ENCODE results near the gene THBS4. TPM values are rescaled to one million over a fixed set of nuclear protein-coding genes. Genes with fewer than 3 reads are reported as not detected.

The THBS4 gene
- total and polyA plus RNA-seq, 9 of the 15 experiments (the other 6 are each of a cell fraction or from before 2014, with no cell fraction given), result 0.07 to 0.08 TPM; not detected in 7

GRCh38 chr5:79990205-79990597 is 44.9 kb upstream of the THBS4 start:
- DNase-seq (ENCODE audit: extremely low read depth in 1 of 4, low spot score in 3 of 4) (no peak), ATAC-seq (no peak)
- peak overlapping the region; percentile 72; the same call in 1 of the 2 replicates for H2AFZ ChIP-seq (ENCODE audit: low read depth, low read length)

GRCh38 chr5:79990598-79991507 is 44.3 kb upstream of the THBS4 start, which contains the start of gene MTX3:
MTX3 (minus strand) TSS chr5:79991262; CDS start chr5:79991238, 24 bp downstream.
- 43% methylated on average over 32 of the region's 50 CpGs for WGBS (ENCODE audit: insufficient coverage, low coverage, missing lambda C conversion rate)
- Histone ChIP-seq H3K9ac (ENCODE audit: insufficient read depth in 1 of 2, low read depth in 2 of 2, low read length in 2 of 2) (no peak within 1 kb of the TSS), H3K4me2 (ENCODE audit: insufficient read depth, low read length) (no peak within 1 kb of the TSS; the same call in 1 of the 2 replicates), H3K9me3 (replicated peaks; ENCODE audit: control insufficient read depth, insufficient read depth, low read depth, low read length) (no peaks in the 10 kb centered on the region), H2AFZ (ENCODE audit: low read depth, low read length) (peak within 1 kb of the TSS; percentile 72), H3K36me3 (ENCODE audit: control insufficient read depth, insufficient read depth, low read length) (no peaks in the 10 kb centered on the region), H3K27ac (ENCODE audit: extremely low read depth, low read depth, low read length) (no peak within 1 kb of the TSS), H3K9me1 (ENCODE audit: control insufficient read depth, insufficient read depth, low read length) (no peaks in the 10 kb centered on the region), H3K4me3 (no peak within 1 kb of the TSS), H4K20me1 (replicated peaks; ENCODE audit: control insufficient read depth, insufficient read depth, low read length) (no peaks in the 10 kb centered on the region), H3K79me2 (ENCODE audit: control insufficient read depth, insufficient read depth, low read length) (no peaks in the 10 kb centered on the region), H3K4me1 (replicated peaks in 1 of 2; ENCODE audit: control insufficient read depth in 2 of 2, insufficient read depth in 2 of 2, low read length in 2 of 2) (peaks cover 0 to 6% of the 10 kb centered on the region in 2 experiments; a peak in 1 of 5 replicates), H3K27me3 (ENCODE audit: control insufficient read depth in 2 of 2, insufficient read depth in 2 of 2, low read length in 2 of 2) (peaks cover 0 to 5% of the 10 kb centered on the region in 2 experiments; a peak in 1 of 5 replicates)
- peak; percentile 47; the same call in 2 of the 3 replicates for ATAC-seq
- no peak for FAIRE-seq
- ChIA-PET POLR2A (interaction anchor here (1.4 kb wide), 1 partner anchor 11 kb away, joined by 3 read pairs; no protein-coding TSS in a partner anchor), CTCF (ENCODE audit: low intra/inter-chr PET ratio) (no interaction called here)
- intact Hi-C loops (cut with micrococcal nuclease), result no loop called here
- peak; percentile 5 to 15 (median 8) for DNase-seq (ENCODE audit: extremely low read depth in 1 of 4, low spot score in 3 of 4)
- in situ Hi-C loops (cut with MboI), result no loop called here
- no TSS peak for BruUV-seq (replicated peaks)
- TF ChIP-seq ZNF197 (CRISPR knock-in tag; IDR thresholded peaks at IDR 0.05; ENCODE audit: low read depth) (no peak), ZNF253 (CRISPR knock-in tag; conservative IDR thresholded peaks at IDR 0.05) (no peak), DIDO1 (tag; IDR thresholded peaks at IDR 0.05; ENCODE audit: low read depth) (0 out of 2 replicates have a peak, but pooled peaks have one; percentile 36), GABPA (tag; conservative IDR thresholded peaks at IDR 0.05; ENCODE audit: low read depth) (peak; percentile 84), L3MBTL2 (IDR thresholded peaks at IDR 0.05) (no peak), ZBTB33 (CRISPR knock-in tag; IDR thresholded peaks at IDR 0.05) (peak; percentile 66), NR2C1 (IDR thresholded peaks at IDR 0.05) (peak; percentile 92), NR2C1 (tag; IDR thresholded peaks at IDR 0.05) (peak; percentile 95), GABPB1 (CRISPR knock-in tag; IDR thresholded peaks at IDR 0.05) (peak; percentile 72; the same call in 1 of the 2 replicates), POLR2G (IDR thresholded peaks at IDR 0.05; ENCODE audit: low read depth, low read length) (0 out of 2 replicates have a peak, but pooled peaks have one; percentile 18), RAD21 (CRISPR knock-in tag; conservative IDR thresholded peaks at IDR 0.05 in 1 of 2, IDR thresholded peaks at IDR 0.05 in 1 of 2) (no peak)

More at GRCh38 chr5:79990205-79990597, 44.9 kb upstream of the THBS4 start:
- Histone ChIP-seq H3K36me3 (ENCODE audit: control insufficient read depth, insufficient read depth, low read length) (no peaks in the 10 kb centered on the region), H3K4me2 (ENCODE audit: insufficient read depth, low read length) (no peak overlapping the region), H3K9ac (ENCODE audit: insufficient read depth in 1 of 2, low read depth in 2 of 2, low read length in 2 of 2) (no peak overlapping the region), H3K9me3 (replicated peaks; ENCODE audit: control insufficient read depth, insufficient read depth, low read depth, low read length) (no peaks in the 10 kb centered on the region), H3K27ac (ENCODE audit: extremely low read depth, low read depth, low read length) (no peak overlapping the region), H3K4me3 (no peak overlapping the region), H4K20me1 (replicated peaks; ENCODE audit: control insufficient read depth, insufficient read depth, low read length) (no peaks in the 10 kb centered on the region), H3K4me1 (replicated peaks in 1 of 2; ENCODE audit: control insufficient read depth in 2 of 2, insufficient read depth in 2 of 2, low read length in 2 of 2) (peaks cover 0 to 6% of the 10 kb centered on the region in 2 experiments; a peak in 1 of 5 replicates), H3K79me2 (ENCODE audit: control insufficient read depth, insufficient read depth, low read length) (no peaks in the 10 kb centered on the region), H3K9me1 (ENCODE audit: control insufficient read depth, insufficient read depth, low read length) (no peaks in the 10 kb centered on the region), H3K27me3 (ENCODE audit: control insufficient read depth in 2 of 2, insufficient read depth in 2 of 2, low read length in 2 of 2) (peaks cover 0 to 5% of the 10 kb centered on the region in 2 experiments; a peak in 1 of 5 replicates)
- FAIRE-seq, result no peak
- intact Hi-C loops (cut with micrococcal nuclease), result no loop called here
- ChIA-PET POLR2A (no interaction called here), CTCF (ENCODE audit: low intra/inter-chr PET ratio) (no interaction called here)
- in situ Hi-C loops (cut with MboI), result no loop called here
- WGBS (ENCODE audit: insufficient coverage, low coverage, missing lambda C conversion rate), result 22% methylated on average over 6 of the region's 6 CpGs
- TF ChIP-seq SREBF1 (IDR thresholded peaks at IDR 0.05; ENCODE audit: borderline replicate concordance, low read depth, low read length), result no peak
- TF ChIP-seq CREB1 (IDR thresholded peaks at IDR 0.05), result no peak
- no peak for TF ChIP-seq CREB1 (CRISPR knock-in tag; IDR thresholded peaks at IDR 0.05)
- BruUV-seq (replicated peaks), result no TSS peak
